ENCODE data around the gene CHN2.

- no peak for TF ChIP-seq POLR2A (IDR thresholded peaks at IDR 0.05)
- no peak for TF ChIP-seq CTCF (IDR thresholded peaks at IDR 0.05)
- no peak for TF ChIP-seq POLR2AphosphoS5 (IDR thresholded peaks at IDR 0.05)
Measured at GRCh38 chr7:29287366-29287765, 92.8 kb downstream of the CHN2 start.

Data from prostate gland (tissue), 2 donors.